NCI-H524 (cell line): ENCODE results near the gene COA6.
A peak's percentile ranks its signal among the peaks of the same experiment; 100 is the strongest.
"Not testable (repeated sequence)": the region's sequence is repeated elsewhere in the genome, so short reads cannot be mapped to it uniquely, and the experiment has no call there.

ENCODE experiments used
- DNase-seq, 2 experiments: peaks; one replicate each; lab custom pipeline; 2025; lab: John Stamatoyannopoulos, UW

COA6 gene

GRCh38 chr1:234369784-234370183, 3.5 kb upstream of the COA6 start:
- DNase-seq, result no peak

- no peak for DNase-seq
Measured at GRCh38 chr1:234371414-234371813, 1.8 kb upstream of the COA6 start.

- DNase-seq, result no peak
Measured at GRCh38 chr1:234372011-234372757, 1.1 kb upstream of the COA6 start.

GRCh38 chr1:234373959-234374254, 651 bp downstream of the COA6 start:
- no peak for DNase-seq

- no peak for DNase-seq
Measured at GRCh38 chr1:234375672-234376071, 2.4 kb downstream of the COA6 start.

DNA sequence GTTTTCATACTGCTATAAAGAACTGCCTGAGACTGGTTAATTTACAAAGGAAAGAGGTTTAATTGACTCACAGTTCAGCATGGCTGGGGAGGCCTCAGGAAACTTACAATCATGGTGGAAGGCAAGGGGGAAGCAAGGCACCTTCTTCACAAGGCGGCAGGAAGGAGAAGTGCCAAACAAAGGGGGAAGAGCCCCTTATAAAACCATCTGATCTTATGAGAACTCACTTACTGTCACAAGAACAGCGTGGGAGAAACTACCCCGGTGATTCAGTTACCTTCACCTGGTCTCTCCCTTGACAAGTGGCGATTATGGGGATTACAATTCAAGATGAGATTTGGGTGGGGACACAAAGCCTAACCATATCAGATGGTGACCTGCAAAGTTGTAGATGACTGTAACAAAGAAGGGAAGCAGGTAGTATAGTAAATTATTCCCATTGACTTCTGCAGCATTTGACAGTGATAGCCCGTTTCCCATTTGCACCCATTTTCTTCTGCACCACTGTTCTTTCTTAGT, 6.4 kb downstream of the COA6 start:
- not testable (repeated sequence) for DNase-seq

DNA sequence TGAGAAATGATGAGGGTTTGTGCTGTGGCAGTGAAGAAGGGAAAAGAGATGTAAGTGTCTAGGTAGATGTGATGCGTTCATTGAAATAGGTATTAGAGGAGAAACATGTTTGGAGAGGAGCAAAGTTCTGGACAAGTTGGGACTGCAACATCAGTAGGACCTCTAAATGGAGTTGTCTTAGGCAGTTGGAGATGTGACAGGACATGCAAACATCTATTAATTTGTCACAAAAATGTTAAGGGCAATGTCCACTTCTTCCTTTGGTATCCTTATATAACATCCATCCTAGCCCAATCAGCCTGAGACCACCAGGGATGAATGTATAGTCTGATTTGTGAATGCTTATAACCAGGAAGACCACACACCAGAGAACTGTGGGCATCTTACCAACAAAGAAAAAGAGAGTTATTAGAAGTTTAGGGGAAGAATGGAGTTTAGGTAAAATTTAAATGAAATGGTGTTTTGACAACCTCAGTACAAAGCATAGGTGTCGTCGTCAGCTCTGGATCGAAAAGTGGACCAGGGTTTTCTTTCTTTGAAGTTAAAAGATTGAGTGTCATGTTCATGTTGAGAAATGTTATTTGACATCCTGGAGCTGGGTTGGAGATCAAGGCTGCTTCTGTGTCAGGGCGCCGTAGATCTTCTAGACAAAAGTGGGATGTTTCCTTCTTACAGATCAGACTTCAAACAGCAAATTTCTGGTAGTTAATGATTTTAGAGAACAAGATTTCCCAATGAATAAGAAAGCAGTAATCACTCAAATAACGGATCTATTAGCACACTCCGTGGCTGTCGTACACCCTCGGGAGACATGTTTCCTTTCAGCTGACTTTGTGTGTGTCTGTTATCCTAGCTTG, 8.7 kb downstream of the COA6 start:
- no peak for DNase-seq

DNA sequence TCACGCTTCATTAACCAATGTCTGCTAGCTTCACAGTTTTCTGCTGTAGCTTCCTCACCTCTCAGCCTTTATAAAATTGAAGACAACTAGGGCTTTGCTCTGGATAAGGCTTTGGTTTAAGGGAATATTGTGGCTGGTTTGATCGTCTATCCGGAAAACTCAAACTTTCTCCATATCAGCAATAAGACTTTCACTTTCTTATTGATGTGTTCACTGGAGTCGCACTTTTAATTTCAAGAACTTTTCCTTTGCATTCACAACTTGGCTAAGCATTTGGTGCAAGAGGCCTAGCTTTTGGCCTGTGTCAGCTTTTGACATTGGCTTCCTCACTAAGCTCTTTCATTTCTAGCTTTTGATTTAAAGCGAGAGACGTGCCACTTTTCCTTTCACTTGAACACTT, 12.9 kb downstream of the COA6 start:
- no peak for DNase-seq

DNA sequence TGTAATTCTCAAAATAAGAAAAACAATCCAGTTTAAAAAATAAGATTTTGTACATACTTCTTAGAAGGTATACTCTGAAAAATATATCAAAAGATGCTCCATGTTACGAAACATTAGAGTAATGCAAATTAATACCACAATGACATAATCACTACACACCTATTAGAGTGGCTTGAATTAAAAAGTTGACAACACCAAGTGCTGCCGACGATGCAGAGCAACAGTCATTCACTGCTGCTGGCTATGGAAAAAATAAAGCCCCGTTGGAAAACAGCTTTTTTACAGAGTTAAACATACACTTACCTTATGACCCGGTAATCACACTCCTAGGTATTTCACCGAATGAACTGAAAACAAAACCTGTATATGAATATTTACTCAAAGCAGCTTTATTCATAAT, 14.8 kb downstream of the COA6 start:
- DNase-seq, result no peak

GRCh38 chr1:234393190-234393589, 19.9 kb downstream of the COA6 start:
- DNase-seq, result no peak

DNA sequence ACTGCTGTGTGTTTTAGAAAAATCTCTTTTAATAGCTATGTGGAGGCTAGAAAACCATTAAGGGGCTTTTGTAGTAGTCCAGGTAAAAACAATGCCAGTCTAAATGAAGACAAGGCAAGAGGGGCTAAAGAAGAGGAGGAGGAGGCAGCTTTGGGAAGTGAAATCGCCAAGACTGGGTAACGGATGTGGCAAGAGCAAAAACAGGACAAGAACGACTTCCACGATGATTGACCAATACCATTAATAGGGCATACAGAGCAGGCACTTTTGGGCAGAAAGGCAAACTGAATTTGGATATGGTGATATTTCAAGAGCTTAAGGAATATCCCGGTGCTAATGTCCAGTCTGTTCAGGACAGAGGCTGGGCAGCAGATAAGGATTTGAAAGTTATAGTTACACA, 22.0 kb downstream of the COA6 start:
- no peak for DNase-seq

GRCh38 chr1:234396092-234396491, 22.8 kb downstream of the COA6 start:
- no peak for DNase-seq

- DNase-seq, result no peak
Measured at GRCh38 chr1:234396871-234397270, 23.6 kb downstream of the COA6 start.

DNA sequence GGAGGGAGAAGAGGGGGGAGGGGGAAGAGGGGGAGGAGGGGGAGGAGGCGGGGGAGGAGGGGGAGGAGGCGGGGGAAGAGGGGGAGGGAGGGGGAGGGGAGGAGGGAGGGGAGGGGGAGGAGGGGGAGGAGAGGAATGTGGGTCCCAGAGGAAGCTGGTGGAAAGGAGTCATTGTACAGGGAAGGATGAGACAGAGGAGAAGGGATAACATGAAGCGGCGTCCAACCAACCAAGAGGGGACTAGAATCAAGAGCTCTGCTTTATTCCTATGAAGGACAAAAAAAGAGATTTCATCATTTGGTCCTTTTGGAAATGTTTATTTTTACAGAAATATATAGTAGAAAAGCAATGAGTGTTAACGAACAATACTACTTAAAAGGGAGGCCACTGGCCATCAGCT, 24.5 kb downstream of the COA6 start:
- no peak for DNase-seq

DNA sequence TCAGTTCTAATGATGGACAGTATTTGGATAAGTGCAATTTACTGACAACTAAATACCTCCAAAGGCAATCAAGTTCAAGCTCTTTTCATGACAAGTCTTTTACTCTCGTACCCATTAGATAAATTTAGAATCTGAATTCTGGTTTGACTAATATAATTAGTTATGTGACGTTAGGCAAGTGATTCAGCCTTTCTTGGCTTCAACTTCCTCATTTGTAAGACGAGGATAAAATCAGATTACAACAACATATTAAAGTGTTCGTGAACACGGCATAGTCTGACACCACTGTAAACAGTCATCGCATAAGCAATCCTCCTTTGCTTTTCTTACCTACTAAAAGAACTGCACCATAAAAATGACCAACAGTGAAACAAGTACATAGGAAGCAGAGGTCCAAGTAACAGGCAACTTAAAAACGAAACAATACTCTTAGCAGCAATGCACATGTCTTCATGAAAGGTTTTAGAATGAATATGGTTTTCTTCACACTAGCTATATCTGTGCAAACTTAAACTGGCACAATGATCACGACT, 25.7 kb downstream of the COA6 start:
- DNase-seq, result no peak

- DNase-seq, result not testable (repeated sequence)
Measured at GRCh38 chr1:234399515-234399914, 26.3 kb downstream of the COA6 start.

DNA sequence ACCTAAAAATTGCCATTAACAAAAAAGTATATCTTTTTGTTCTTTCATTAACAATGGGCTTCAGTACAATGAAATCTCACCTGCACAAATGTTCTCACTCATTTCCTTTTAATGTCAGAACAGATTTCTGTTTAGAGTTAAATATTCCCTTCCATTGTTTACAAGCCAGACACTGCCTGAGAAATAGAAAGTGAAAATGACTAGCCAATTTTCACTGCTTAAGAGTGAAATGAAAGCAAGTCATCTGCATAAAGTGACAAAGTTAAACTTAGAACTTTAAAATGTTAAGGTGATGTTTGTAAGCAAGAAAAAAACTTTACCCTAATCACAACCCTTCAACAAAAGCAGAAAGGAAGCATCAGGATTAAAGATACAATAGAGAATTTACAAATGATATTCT, 27.5 kb downstream of the COA6 start:
- DNase-seq, result no peak

- DNase-seq, result no peak
Measured at GRCh38 chr1:234401658-234402057, 28.4 kb downstream of the COA6 start.

DNA sequence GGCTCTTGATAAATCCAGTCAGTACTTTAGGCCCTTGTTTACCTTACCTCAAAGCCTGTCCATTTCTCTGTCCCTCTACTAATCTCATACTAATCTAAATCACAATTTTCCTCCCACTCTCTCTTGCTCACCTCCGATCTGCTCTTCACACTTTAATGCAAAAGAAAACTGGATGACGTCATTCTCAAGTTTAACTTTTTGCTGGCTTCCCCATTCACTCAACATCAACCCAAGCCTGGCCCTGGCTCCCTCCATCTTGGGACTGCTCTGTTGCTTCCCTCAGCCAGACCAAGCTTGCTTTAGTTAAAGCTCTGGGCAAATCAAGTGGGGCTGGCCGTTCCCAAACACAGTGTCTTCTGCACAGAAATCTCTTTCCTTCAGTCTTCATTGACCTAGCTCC, 29.7 kb downstream of the COA6 start:
- no peak for DNase-seq

DNA sequence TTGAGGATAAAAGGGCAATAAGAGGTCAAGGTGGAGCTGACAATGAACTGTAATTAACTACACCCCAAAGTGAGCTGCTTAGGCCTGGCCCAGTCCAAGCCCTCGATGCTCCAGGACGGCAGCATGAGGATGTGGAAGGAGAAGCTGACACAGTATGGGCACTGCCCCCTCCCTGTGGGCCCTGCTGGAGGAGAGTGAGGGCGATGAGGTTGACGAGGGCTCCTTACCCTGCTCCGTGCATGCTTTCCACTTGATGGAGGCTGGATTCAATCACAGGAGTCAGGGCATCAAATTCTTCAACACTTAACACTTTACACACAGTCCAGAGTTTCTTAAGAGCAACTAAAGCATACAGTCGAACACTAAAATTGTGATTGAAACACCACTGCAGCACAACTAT, 32.4 kb downstream of the COA6 start:
- DNase-seq, result no peak

DNA sequence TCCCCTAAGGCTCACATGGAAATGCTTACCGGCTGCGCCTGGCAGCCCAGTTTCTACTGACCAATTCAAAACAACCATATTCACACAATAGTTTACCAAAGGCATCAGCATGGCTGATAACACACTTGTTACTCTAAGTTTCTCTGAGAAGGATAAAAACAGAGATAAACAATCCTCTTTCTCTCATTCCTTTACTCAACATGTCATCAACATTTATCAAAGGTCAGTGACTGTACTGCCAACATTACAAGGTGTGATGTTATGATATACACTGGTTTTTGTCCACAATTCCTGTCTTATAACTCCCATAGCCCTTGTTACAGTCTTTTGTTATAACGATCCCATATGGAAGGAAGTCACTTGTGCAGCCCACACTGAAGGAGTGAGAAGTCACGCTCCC, 33.6 kb downstream of the COA6 start:
- DNase-seq, result no peak

- DNase-seq, result no peak
Measured at GRCh38 chr1:234408757-234409156, 35.5 kb downstream of the COA6 start.

- DNase-seq, result peak in 1 of 2 experiments; percentile 11
Measured at GRCh38 chr1:234409328-234409727, 36.1 kb downstream of the COA6 start.
